ENCODE results near the gene CRYL1. TPM values are rescaled to one million over a fixed set of nuclear protein-coding genes. Genes with fewer than 3 reads are reported as not detected.

Gene CRYL1
- total and polyA plus RNA-seq, 2 of the 13 experiments (the other 11 are each of a cell fraction or from before 2014, with no cell fraction given), result 57.2 to 115 TPM

GRCh38 chr13:20561741-20562140, 36.1 kb upstream of the CRYL1 start (continued):
- TF ChIP-seq ZNF598 (CRISPR knock-in tag; IDR thresholded peaks at IDR 0.05; ENCODE audit: borderline replicate concordance) (no peak), TCF12 (IDR thresholded peaks at IDR 0.05) (no peak), TCF12 (CRISPR knock-in tag; IDR thresholded peaks at IDR 0.05) (no peak), ZNF335 (CRISPR knock-in tag; IDR thresholded peaks at IDR 0.05) (no peak), ZNF737 (CRISPR knock-in tag; IDR thresholded peaks at IDR 0.05; ENCODE audit: borderline replicate concordance) (no peak), ZHX1 (CRISPR knock-in tag; IDR thresholded peaks at IDR 0.05; ENCODE audit: low read depth) (no peak), REL (CRISPR knock-in tag; conservative IDR thresholded peaks at IDR 0.05) (no peak), MYNN (CRISPR knock-in tag; IDR thresholded peaks at IDR 0.05; ENCODE audit: low read depth) (no peak), ATF6 (CRISPR knock-in tag; conservative IDR thresholded peaks at IDR 0.05) (no peak)

Measured in HepG2 (cell line).